ENCODE measurements around the gene SLC14A1. TPM values are rescaled to one million over a fixed set of nuclear protein-coding genes. Genes with fewer than 3 reads are reported as not detected.

The SLC14A1 gene
- not detected for polyA plus RNA-seq (2012; ENCODE audit: insufficient read length, low read depth)

DNA sequence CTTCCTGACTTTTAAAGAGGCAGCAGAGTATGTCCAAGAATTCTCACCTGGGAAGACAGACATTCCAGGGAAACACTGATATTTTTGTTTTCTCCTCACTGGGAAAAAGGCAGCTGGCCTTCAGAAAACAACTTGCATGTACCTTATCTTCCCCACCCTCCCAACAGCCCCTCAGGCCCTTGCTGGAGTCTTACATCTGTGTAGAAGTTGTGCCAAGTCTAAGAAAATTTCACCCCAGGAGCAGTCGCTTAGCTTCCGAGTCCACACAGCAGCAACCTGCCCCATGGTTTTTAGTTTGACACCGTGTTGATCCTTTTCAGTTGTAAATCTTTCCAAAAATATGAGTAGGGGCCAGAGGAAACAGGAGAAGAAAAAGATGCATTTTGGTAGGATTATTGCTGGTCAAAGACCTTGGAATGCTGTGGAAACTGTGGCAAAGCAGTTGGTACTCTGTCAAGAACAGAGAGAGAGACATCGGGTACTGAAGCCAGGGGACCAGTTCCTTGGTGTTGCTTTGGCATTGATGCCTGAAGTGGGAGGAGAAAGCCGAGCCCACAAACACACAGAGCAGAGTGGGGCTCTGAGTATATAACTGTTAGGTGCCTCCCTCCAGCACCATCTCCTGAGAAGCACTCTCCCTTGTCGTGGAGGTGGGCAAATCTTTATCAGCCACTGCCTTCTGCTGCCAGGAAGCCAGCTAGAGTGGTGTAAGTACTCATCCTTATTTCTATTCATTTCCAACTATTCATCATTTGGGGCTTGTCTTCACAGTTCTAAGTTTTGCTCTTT lies at the start of gene SLC14A1:
Gene SLC14A1 (plus strand): TSS at position 615 of the 789 bp plus-strand sequence. CDS start 6,140 bp downstream, outside the sequence.
- TF ChIP-seq FOXP2 (optimal IDR thresholded peaks at IDR 0.05; ENCODE audit: borderline replicate concordance, extremely low read depth, extremely low read length, insufficient read depth) (no peak), POLR2AphosphoS5 (IDR thresholded peaks at IDR 0.05; ENCODE audit: low read depth, low read length) (no peak), TAF1 (IDR thresholded peaks at IDR 0.05; ENCODE audit: borderline replicate concordance, insufficient read depth, low read length) (no peak), SIN3A (IDR thresholded peaks at IDR 0.05; ENCODE audit: borderline replicate concordance, insufficient read depth, low read length) (no peak)
- TF ChIP-seq, protein P1, sequence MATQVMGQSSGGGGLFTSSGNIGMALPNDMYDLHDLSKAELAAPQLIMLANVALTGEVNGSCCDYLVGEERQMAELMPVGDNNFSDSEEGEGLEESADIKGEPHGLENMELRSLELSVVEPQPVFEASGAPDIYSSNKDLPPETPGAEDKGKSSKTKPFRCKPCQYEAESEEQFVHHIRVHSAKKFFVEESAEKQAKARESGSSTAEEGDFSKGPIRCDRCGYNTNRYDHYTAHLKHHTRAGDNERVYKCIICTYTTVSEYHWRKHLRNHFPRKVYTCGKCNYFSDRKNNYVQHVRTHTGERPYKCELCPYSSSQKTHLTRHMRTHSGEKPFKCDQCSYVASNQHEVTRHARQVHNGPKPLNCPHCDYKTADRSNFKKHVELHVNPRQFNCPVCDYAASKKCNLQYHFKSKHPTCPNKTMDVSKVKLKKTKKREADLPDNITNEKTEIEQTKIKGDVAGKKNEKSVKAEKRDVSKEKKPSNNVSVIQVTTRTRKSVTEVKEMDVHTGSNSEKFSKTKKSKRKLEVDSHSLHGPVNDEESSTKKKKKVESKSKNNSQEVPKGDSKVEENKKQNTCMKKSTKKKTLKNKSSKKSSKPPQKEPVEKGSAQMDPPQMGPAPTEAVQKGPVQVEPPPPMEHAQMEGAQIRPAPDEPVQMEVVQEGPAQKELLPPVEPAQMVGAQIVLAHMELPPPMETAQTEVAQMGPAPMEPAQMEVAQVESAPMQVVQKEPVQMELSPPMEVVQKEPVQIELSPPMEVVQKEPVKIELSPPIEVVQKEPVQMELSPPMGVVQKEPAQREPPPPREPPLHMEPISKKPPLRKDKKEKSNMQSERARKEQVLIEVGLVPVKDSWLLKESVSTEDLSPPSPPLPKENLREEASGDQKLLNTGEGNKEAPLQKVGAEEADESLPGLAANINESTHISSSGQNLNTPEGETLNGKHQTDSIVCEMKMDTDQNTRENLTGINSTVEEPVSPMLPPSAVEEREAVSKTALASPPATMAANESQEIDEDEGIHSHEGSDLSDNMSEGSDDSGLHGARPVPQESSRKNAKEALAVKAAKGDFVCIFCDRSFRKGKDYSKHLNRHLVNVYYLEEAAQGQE (IDR thresholded peaks at IDR 0.05; ENCODE audit: insufficient read depth in 1 of 2, low read depth in 2 of 2, low read length in 2 of 2), result no peak

DNA sequence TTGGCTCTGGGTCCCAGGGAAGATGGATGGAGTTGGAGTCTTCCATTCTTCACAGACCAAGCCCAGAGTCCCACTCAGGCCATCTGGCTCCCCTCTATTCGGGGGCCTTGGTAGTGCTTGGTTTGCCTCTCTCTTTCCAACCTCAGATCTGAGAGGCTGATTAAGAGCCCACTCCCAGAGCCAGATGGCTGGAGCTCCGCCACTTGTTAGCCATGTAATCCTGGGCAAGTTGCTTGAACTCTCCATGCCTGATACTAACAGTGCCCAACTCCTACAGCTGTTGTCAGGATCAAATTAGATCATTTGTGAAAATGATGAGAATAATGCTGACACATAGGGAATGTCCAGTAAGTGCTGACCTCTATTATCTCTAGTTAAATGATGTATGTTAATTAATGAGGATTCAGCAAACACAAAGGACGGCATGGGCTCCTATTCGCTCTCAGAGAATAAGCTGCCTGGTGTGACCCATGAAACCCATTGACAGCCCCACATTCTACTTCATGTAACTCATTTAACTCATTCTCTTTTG lies 46.6 kb upstream of the SLC14A1 start:
- TF ChIP-seq POLR2AphosphoS5 (IDR thresholded peaks at IDR 0.05; ENCODE audit: low read depth, low read length) (no peak), SIN3A (IDR thresholded peaks at IDR 0.05; ENCODE audit: borderline replicate concordance, insufficient read depth, low read length) (no peak), FOXP2 (optimal IDR thresholded peaks at IDR 0.05; ENCODE audit: borderline replicate concordance, extremely low read depth, extremely low read length, insufficient read depth) (no peak), TAF1 (IDR thresholded peaks at IDR 0.05; ENCODE audit: borderline replicate concordance, insufficient read depth, low read length) (no peak)
- TF ChIP-seq, protein P1 (IDR thresholded peaks at IDR 0.05; ENCODE audit: insufficient read depth in 1 of 2, low read depth in 2 of 2, low read length in 2 of 2), result no peak

DNA sequence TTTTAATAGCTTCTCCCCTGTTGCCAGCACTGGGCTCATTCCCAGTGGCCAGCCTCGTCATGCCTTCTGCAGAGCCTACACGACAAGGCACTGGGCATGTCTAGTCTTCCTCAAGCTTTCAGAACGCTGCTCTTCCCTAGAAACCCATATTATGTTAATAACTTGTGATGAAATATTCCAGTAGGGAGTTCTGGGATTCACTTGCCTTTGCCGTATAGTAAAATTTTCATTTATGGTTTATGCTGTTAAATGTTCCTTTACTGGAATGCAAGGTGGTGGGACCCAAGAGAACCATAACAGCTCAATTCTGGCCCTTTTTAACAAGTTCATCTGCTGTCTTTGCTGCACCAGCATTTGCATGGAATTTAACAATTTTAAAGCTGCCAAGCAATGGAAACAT lies 45.5 kb upstream of the SLC14A1 start:
- TF ChIP-seq FOXP2 (optimal IDR thresholded peaks at IDR 0.05; ENCODE audit: borderline replicate concordance, extremely low read depth, extremely low read length, insufficient read depth) (no peak), POLR2AphosphoS5 (IDR thresholded peaks at IDR 0.05; ENCODE audit: low read depth, low read length) (no peak), TAF1 (IDR thresholded peaks at IDR 0.05; ENCODE audit: borderline replicate concordance, insufficient read depth, low read length) (no peak), SIN3A (IDR thresholded peaks at IDR 0.05; ENCODE audit: borderline replicate concordance, insufficient read depth, low read length) (no peak)
- TF ChIP-seq, protein P1 (IDR thresholded peaks at IDR 0.05; ENCODE audit: insufficient read depth in 1 of 2, low read depth in 2 of 2, low read length in 2 of 2), result no peak

DNA sequence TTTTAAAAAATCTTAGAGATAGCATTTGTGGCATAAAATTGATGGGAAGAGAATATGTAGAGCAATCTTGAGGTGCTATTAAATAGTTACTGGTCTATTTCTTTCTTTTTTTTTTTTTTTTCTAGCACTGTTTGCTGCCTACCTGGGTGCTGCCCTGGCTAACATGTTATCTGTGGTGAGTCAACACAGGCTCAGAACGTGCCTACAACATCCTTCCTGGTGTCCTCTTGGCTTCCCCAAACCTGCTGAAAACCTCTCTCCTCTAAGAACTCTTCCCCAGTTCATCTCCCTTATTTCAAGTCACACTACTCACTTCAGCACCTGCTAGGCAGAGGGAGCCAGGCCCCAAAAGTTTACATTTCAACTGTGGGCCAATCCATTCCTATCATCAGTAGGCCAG lies 45.1 kb upstream of the SLC14A1 start:
- TF ChIP-seq, protein P1 (IDR thresholded peaks at IDR 0.05; ENCODE audit: insufficient read depth in 1 of 2, low read depth in 2 of 2, low read length in 2 of 2), result no peak
- TF ChIP-seq SIN3A (IDR thresholded peaks at IDR 0.05; ENCODE audit: borderline replicate concordance, insufficient read depth, low read length) (no peak), FOXP2 (optimal IDR thresholded peaks at IDR 0.05; ENCODE audit: borderline replicate concordance, extremely low read depth, extremely low read length, insufficient read depth) (no peak), TAF1 (IDR thresholded peaks at IDR 0.05; ENCODE audit: borderline replicate concordance, insufficient read depth, low read length) (no peak)
